ENCODE data around the gene NETO2. TPM values are rescaled to one million over a fixed set of nuclear protein-coding genes. Genes with fewer than 3 reads are reported as not detected.

Gene NETO2
- total RNA-seq, 5 donors from 2014 or later (not counting 1 experiment from before 2014, with no cell fraction given), result 1.4 to 4.1 (median 2.1) TPM

GRCh38 chr16:47045459-47045858 lies 98.3 kb downstream of the NETO2 start:
- H3K9me3 ChIP-seq, result no peaks in the 10 kb centered on the region
- ATAC-seq (replicated peaks in 1 of 4) (no peak), DNase-seq (peak in 1 of 35 experiments; percentile 6)
- H3K36me3 ChIP-seq (ENCODE audit: control insufficient read depth in 2 of 2, extremely low read depth in 1 of 2, insufficient read depth in 1 of 2, low read length in 1 of 2), result no peaks in the 10 kb centered on the region
- H3K4me3 ChIP-seq (ENCODE audit: control insufficient read depth in 1 of 2, extremely low read depth in 1 of 2, low read length in 1 of 2), result no peak overlapping the region
- H3K4me3 Mint-ChIP-seq, result no peak overlapping the region
- CTCF ChIA-PET, result no interaction called here
- peaks cover 0 to 27% of the 10 kb centered on the region in 2 experiments for H3K27me3 ChIP-seq (replicated peaks in 1 of 2; ENCODE audit: control insufficient read depth in 2 of 2, extremely low read depth in 1 of 2, insufficient read depth in 2 of 2, low read length in 1 of 2)
- H3K27me3 Mint-ChIP-seq, result peaks cover 0 to 2% of the 10 kb centered on the region in 2 donors
- H3K27ac ChIP-seq (ENCODE audit: low read length), result no peak overlapping the region
- H3K36me3 Mint-ChIP-seq, result no peaks in the 10 kb centered on the region
- no peaks in the 10 kb centered on the region for H3K9me3 Mint-ChIP-seq
- POLR2A ChIA-PET, result no interaction called here
- H3K4me1 Mint-ChIP-seq, result peaks cover 14 to 19% (median 18%) of the 10 kb centered on the region in 3 donors
- peaks cover 0 to 13% of the 10 kb centered on the region in 2 experiments for H3K4me1 ChIP-seq (ENCODE audit: control insufficient read depth in 1 of 2, extremely low read depth in 1 of 2, insufficient read depth in 2 of 2, low read length in 2 of 2)
- WGBS (ENCODE audit: insufficient coverage), result 10% methylated on average over 3 of the region's 3 CpGs
- no peak overlapping the region for H3K27ac Mint-ChIP-seq

GRCh38 chr16:47045023-47045422 lies 98.7 kb downstream of the NETO2 start:
- no peak overlapping the region for H3K4me3 Mint-ChIP-seq
- Histone ChIP-seq H3K36me3 (ENCODE audit: control insufficient read depth in 2 of 2, extremely low read depth in 1 of 2, insufficient read depth in 1 of 2, low read length in 1 of 2) (no peaks in the 10 kb centered on the region), H3K9me3 (no peaks in the 10 kb centered on the region), H3K27ac (ENCODE audit: low read length) (no peak overlapping the region), H3K4me3 (ENCODE audit: control insufficient read depth in 1 of 2, extremely low read depth in 1 of 2, low read length in 1 of 2) (no peak overlapping the region), H3K4me1 (ENCODE audit: control insufficient read depth in 1 of 2, extremely low read depth in 1 of 2, insufficient read depth in 2 of 2, low read length in 2 of 2) (peaks cover 0 to 13% of the 10 kb centered on the region in 2 experiments), H3K27me3 (replicated peaks in 1 of 2; ENCODE audit: control insufficient read depth in 2 of 2, extremely low read depth in 1 of 2, insufficient read depth in 2 of 2, low read length in 1 of 2) (peaks cover 0 to 30% of the 10 kb centered on the region in 2 experiments)
- no peak for DNase-seq
- WGBS (ENCODE audit: insufficient coverage), result 58% methylated on average over 2 of the region's 8 CpGs
- H3K27ac Mint-ChIP-seq, result no peak overlapping the region
- ATAC-seq (replicated peaks in 1 of 4), result no peak
- no peaks in the 10 kb centered on the region for H3K9me3 Mint-ChIP-seq
- CTCF ChIA-PET, result interaction anchor here in 1 of 2 donors (0.6 kb wide), 1 partner anchor 99 kb away, joined by 3 read pairs; the partner anchor contains the start of gene NETO2
- peaks cover 14 to 19% (median 18%) of the 10 kb centered on the region in 3 donors for H3K4me1 Mint-ChIP-seq
- POLR2A ChIA-PET, result no interaction called here
- H3K27me3 Mint-ChIP-seq, result no peaks in the 10 kb centered on the region
- H3K36me3 Mint-ChIP-seq, result no peaks in the 10 kb centered on the region

- Mint-ChIP-seq H3K27me3 (peaks cover 0 to 4% of the 10 kb centered on the region in 2 donors), H3K4me1 (peaks cover 14 to 19% (median 18%) of the 10 kb centered on the region in 3 donors), H3K36me3 (no peaks in the 10 kb centered on the region), H3K4me3 (no peak overlapping the region), H3K9me3 (no peaks in the 10 kb centered on the region), H3K27ac (no peak overlapping the region)
- Histone ChIP-seq H3K36me3 (ENCODE audit: control insufficient read depth in 2 of 2, extremely low read depth in 1 of 2, insufficient read depth in 1 of 2, low read length in 1 of 2) (no peaks in the 10 kb centered on the region), H3K27ac (ENCODE audit: low read length) (no peak overlapping the region), H3K9me3 (no peaks in the 10 kb centered on the region), H3K27me3 (replicated peaks in 1 of 2; ENCODE audit: control insufficient read depth in 2 of 2, extremely low read depth in 1 of 2, insufficient read depth in 2 of 2, low read length in 1 of 2) (peaks cover 0 to 23% of the 10 kb centered on the region in 2 experiments), H3K4me1 (ENCODE audit: control insufficient read depth in 1 of 2, extremely low read depth in 1 of 2, insufficient read depth in 2 of 2, low read length in 2 of 2) (peaks cover 0 to 13% of the 10 kb centered on the region in 2 experiments), H3K4me3 (ENCODE audit: control insufficient read depth in 1 of 2, extremely low read depth in 1 of 2, low read length in 1 of 2) (no peak overlapping the region)
- ChIA-PET POLR2A (no interaction called here), CTCF (no interaction called here)
- DNase-seq, result no peak
- no CpG with 5 or more reads among the region's 8 CpGs for WGBS (ENCODE audit: insufficient coverage)
- no peak for ATAC-seq (replicated peaks in 1 of 4)
Measured at GRCh38 chr16:47043970-47044684, 99.6 kb downstream of the NETO2 start.

- H3K27ac ChIP-seq (ENCODE audit: low read length), result no peak overlapping the region
- Mint-ChIP-seq H3K27me3 (peaks cover 1 to 4% of the 10 kb centered on the region in 2 donors), H3K27ac (no peak overlapping the region), H3K4me3 (no peak overlapping the region), H3K36me3 (no peaks in the 10 kb centered on the region), H3K9me3 (no peaks in the 10 kb centered on the region), H3K4me1 (peaks cover 14 to 21% (median 20%) of the 10 kb centered on the region in 3 donors)
- H3K4me3 ChIP-seq (ENCODE audit: control insufficient read depth in 1 of 2, extremely low read depth in 1 of 2, low read length in 1 of 2), result no peak overlapping the region
- CTCF ChIA-PET, result interaction anchor here in 1 of 2 donors (0.6 kb wide), 1 partner anchor 1393 kb away, joined by 5 read pairs; no protein-coding TSS in a partner anchor
- DNase-seq (no peak), ATAC-seq (replicated peaks in 1 of 4) (no peak)
- peaks cover 0 to 24% of the 10 kb centered on the region in 2 experiments for H3K27me3 ChIP-seq (replicated peaks in 1 of 2; ENCODE audit: control insufficient read depth in 2 of 2, extremely low read depth in 1 of 2, insufficient read depth in 2 of 2, low read length in 1 of 2)
- POLR2A ChIA-PET, result no interaction called here
- WGBS (ENCODE audit: insufficient coverage), result 100% methylated on average over 5 of the region's 8 CpGs
- H3K36me3 ChIP-seq (ENCODE audit: control insufficient read depth in 2 of 2, extremely low read depth in 1 of 2, insufficient read depth in 1 of 2, low read length in 1 of 2), result no peaks in the 10 kb centered on the region
- H3K4me1 ChIP-seq (ENCODE audit: control insufficient read depth in 1 of 2, extremely low read depth in 1 of 2, insufficient read depth in 2 of 2, low read length in 2 of 2), result peaks cover 0 to 18% of the 10 kb centered on the region in 2 experiments
- no peaks in the 10 kb centered on the region for H3K9me3 ChIP-seq
Measured at GRCh38 chr16:47043200-47043599, 100.5 kb downstream of the NETO2 start.

- no peaks in the 10 kb centered on the region for H3K36me3 Mint-ChIP-seq
- no peak overlapping the region for H3K27ac Mint-ChIP-seq
- peak; percentile 97 for ATAC-seq (replicated peaks in 1 of 4)
- H3K36me3 ChIP-seq (ENCODE audit: control insufficient read depth in 2 of 2, extremely low read depth in 1 of 2, insufficient read depth in 1 of 2, low read length in 1 of 2), result no peaks in the 10 kb centered on the region
- H3K27me3 Mint-ChIP-seq, result peaks cover 2 to 4% of the 10 kb centered on the region in 2 donors
- H3K4me1 ChIP-seq (ENCODE audit: control insufficient read depth in 1 of 2, extremely low read depth in 1 of 2, insufficient read depth in 2 of 2, low read length in 2 of 2), result peaks cover 0 to 13% of the 10 kb centered on the region in 2 experiments
- under 1% methylated on average over 52 of the region's 67 CpGs for WGBS (ENCODE audit: insufficient coverage)
- H3K4me3 Mint-ChIP-seq, result peak overlapping the region; percentile 70 to 75 (median 73)
- no peaks in the 10 kb centered on the region for H3K9me3 Mint-ChIP-seq
- ChIA-PET CTCF (interaction anchor here (0.5 to 2.0 kb wide), 24 partner anchors 10 to 1593 kb away, joined by 3 to 11 read pairs (median 4); partner anchors contain the start of genes ABCC12 (in 2 of the 2) and NETO2 (in 1 of the 2)), POLR2A (interaction anchor here in 1 of 2 donors (0.6 to 0.7 kb wide), 2 partner anchors 31 to 104 kb away, joined by 4 read pairs; no protein-coding TSS in a partner anchor)
- peak; percentile 63 to 92 (median 84) for DNase-seq
- no peaks in the 10 kb centered on the region for H3K9me3 ChIP-seq
- peaks cover 2 to 26% of the 10 kb centered on the region in 2 experiments for H3K27me3 ChIP-seq (replicated peaks in 1 of 2; ENCODE audit: control insufficient read depth in 2 of 2, extremely low read depth in 1 of 2, insufficient read depth in 2 of 2, low read length in 1 of 2)
- H3K4me1 Mint-ChIP-seq, result peaks cover 0 to 5% (median 4%) of the 10 kb centered on the region in 3 donors
- peak overlapping the region; percentile 59 to 71 for H3K4me3 ChIP-seq (ENCODE audit: control insufficient read depth in 1 of 2, extremely low read depth in 1 of 2, low read length in 1 of 2)
- no peak overlapping the region for H3K27ac ChIP-seq (ENCODE audit: low read length)
Measured at GRCh38 chr16:47037746-47038458, 105.8 kb downstream of the NETO2 start.

GRCh38 chr16:47037396-47037745 lies 106.4 kb downstream of the NETO2 start:
- H3K36me3 Mint-ChIP-seq, result no peaks in the 10 kb centered on the region
- H3K9me3 ChIP-seq, result no peaks in the 10 kb centered on the region
- H3K36me3 ChIP-seq (ENCODE audit: control insufficient read depth in 2 of 2, extremely low read depth in 1 of 2, insufficient read depth in 1 of 2, low read length in 1 of 2), result no peaks in the 10 kb centered on the region
- WGBS (ENCODE audit: insufficient coverage), result 3% methylated on average over 24 of the region's 24 CpGs
- DNase-seq (peak in 18 of 35 experiments; percentile 1 to 34 (median 13)), ATAC-seq (replicated peaks in 1 of 4) (peak; percentile 25 to 55 (median 30))
- H3K4me1 Mint-ChIP-seq, result peaks cover 0 to 3% (median 2%) of the 10 kb centered on the region in 3 donors
- peaks cover 2 to 4% of the 10 kb centered on the region in 2 donors for H3K27me3 Mint-ChIP-seq
- H3K27ac ChIP-seq (ENCODE audit: low read length), result no peak overlapping the region
- peak overlapping the region; percentile 70 to 75 (median 73) for H3K4me3 Mint-ChIP-seq
- peak overlapping the region; percentile 59 to 71 for H3K4me3 ChIP-seq (ENCODE audit: control insufficient read depth in 1 of 2, extremely low read depth in 1 of 2, low read length in 1 of 2)
- H3K4me1 ChIP-seq (ENCODE audit: control insufficient read depth in 1 of 2, extremely low read depth in 1 of 2, insufficient read depth in 2 of 2, low read length in 2 of 2), result peaks cover 0 to 13% of the 10 kb centered on the region in 2 experiments
- peaks cover 2 to 26% of the 10 kb centered on the region in 2 experiments for H3K27me3 ChIP-seq (replicated peaks in 1 of 2; ENCODE audit: control insufficient read depth in 2 of 2, extremely low read depth in 1 of 2, insufficient read depth in 2 of 2, low read length in 1 of 2)
- no peaks in the 10 kb centered on the region for H3K9me3 Mint-ChIP-seq
- no peak overlapping the region for H3K27ac Mint-ChIP-seq
- ChIA-PET CTCF (interaction anchor here (0.6 to 2.0 kb wide), 19 partner anchors 15 to 1593 kb away, joined by 3 to 11 read pairs (median 4); partner anchors contain the start of genes ABCC12 (in 2 of the 2) and NETO2 (in 1 of the 2)), POLR2A (interaction anchor here (0.5 to 0.7 kb wide), 3 partner anchors 31 to 104 kb away, joined by 3 to 4 read pairs (median 4); no protein-coding TSS in a partner anchor)

All from T-cell (primary cell).